GM23338 (cell line): Measurements from ENCODE around the gene GPR139. TPM values are rescaled to one million over a fixed set of nuclear protein-coding genes. Genes with fewer than 3 reads are reported as not detected.

Experiments used
- ATAC-seq: fragments of 200-7000 bp; cut with Tn5 transposase; 3 replicates; pipeline ENCODE4 v1.9.1; 2020
- DNase-seq: peaks from one replicate; pipeline ENCODE4 v3.0.0-alpha.2; 2015; ENCODE audit warnings: low spot score
- H2AFZ ChIP-seq: fragments of 200-600 bp; sonication (generic); 2 replicates; pipeline ENCODE4 v1.8.0; 2016; ENCODE audit warnings: antibody characterized with exemption, mild to moderate bottlenecking, moderate library complexity
- H3F3A ChIP-seq: fragments of 200-600 bp; sonication (generic); replicated peaks from 2 replicates; pipeline ENCODE4 v1.8.0; 2017; ENCODE audit warnings: antibody characterized with exemption, mixed run types, low read depth
- H3K27ac ChIP-seq: fragments of 200-600 bp; sonication (generic); 2 replicates; pipeline ENCODE4 v1.6.1; 2016; ENCODE audit warnings: low read depth
- H3K27me3 ChIP-seq: fragments of 200-600 bp; sonication (generic); 2 replicates; pipeline ENCODE4 v1.8.0; 2016; ENCODE audit warnings: mild to moderate bottlenecking, mixed run types, moderate library complexity; ENCODE audit not compliant: insufficient read depth
- H3K36me3 ChIP-seq: fragments of 200-600 bp; sonication (generic); 2 replicates; pipeline ENCODE4 v1.8.0; 2016; ENCODE audit warnings: mild to moderate bottlenecking; ENCODE audit not compliant: insufficient read depth
- H3K4me1 ChIP-seq: fragments of 200-600 bp; sonication (generic); 2 replicates; pipeline ENCODE4 v1.8.0; 2016; ENCODE audit warnings: mild to moderate bottlenecking, moderate library complexity; ENCODE audit not compliant: insufficient read depth
- H3K4me2 ChIP-seq: fragments of 200-600 bp; sonication (generic); 2 replicates; pipeline ENCODE4 v1.7.1; 2017; ENCODE audit warnings: mixed run types
- H3K4me3 ChIP-seq: fragments of 200-600 bp; sonication (generic); 2 replicates; pipeline ENCODE4 v1.6.1; 2016; ENCODE audit warnings: mixed run types
- H3K79me2 ChIP-seq: fragments of 200-600 bp; sonication (generic); replicated peaks from 2 replicates; pipeline ENCODE4 v1.8.0; 2017; ENCODE audit warnings: mild to moderate bottlenecking; ENCODE audit not compliant: insufficient read depth
- H3K9me2 ChIP-seq: fragments of 200-600 bp; sonication (generic); 2 replicates; pipeline ENCODE4 v1.8.0; 2017; ENCODE audit not compliant: insufficient read depth
- H4K20me1 ChIP-seq: fragments of 200-600 bp; sonication (generic); replicated peaks from 2 replicates; pipeline ENCODE4 v1.8.0; 2017; ENCODE audit warnings: mild to moderate bottlenecking; ENCODE audit not compliant: insufficient read depth
- H3K27ac Mint-ChIP-seq: 2 replicates; pipeline ENCODE4 v1.8.0; 2020; ENCODE audit warnings: inconsistent platforms, mild to moderate bottlenecking, moderate library complexity, mixed read lengths
- H3K27me3 Mint-ChIP-seq: 3 replicates; pipeline ENCODE4 v1.8.0; 2022; ENCODE audit warnings: low read depth, mild to moderate bottlenecking, moderate library complexity, mixed read lengths, inconsistent platforms; ENCODE audit not compliant: insufficient read depth, poor library complexity
- H3K36me3 Mint-ChIP-seq: 3 replicates; pipeline ENCODE4 v1.8.0; 2021; ENCODE audit warnings: low read depth, mild to moderate bottlenecking, inconsistent platforms, moderate library complexity, mixed read lengths
- H3K4me1 Mint-ChIP-seq: 3 replicates; pipeline ENCODE4 v1.8.0; 2020; ENCODE audit warnings: mild to moderate bottlenecking, inconsistent platforms, mixed read lengths
- H3K4me3 Mint-ChIP-seq: 3 replicates; pipeline ENCODE4 v1.8.0; 2021; ENCODE audit warnings: moderate library complexity, mild to moderate bottlenecking, inconsistent platforms, mixed read lengths
- H3K9me3 Mint-ChIP-seq: 3 replicates; pipeline ENCODE4 v1.8.0; 2020; ENCODE audit warnings: moderate library complexity, mild to moderate bottlenecking, inconsistent platforms, mixed read lengths
- CREB1 ChIP-seq: fragments of 250-450 bp; sonication (Bioruptor Pico); IDR thresholded peaks from 2 replicates; pipeline ENCODE4 v1.5.0; 2020; ENCODE audit warnings: low read depth, mild to moderate bottlenecking, moderate library complexity
- CTCF ChIP-seq, 2 experiments: fragments of 200-600 bp in 1 of 2; sonication (generic) in 1 of 2; conservative IDR thresholded peaks; 2 replicates each; pipeline versions ENCODE4 v1.5.1 to v1.6.1; 2016 to 2017; ENCODE audit warnings: antibody characterized with exemption in 2 of 2, low read depth in 2 of 2, mild to moderate bottlenecking in 2 of 2, moderate library complexity in 1 of 2
- ETS1 ChIP-seq: IDR thresholded peaks from 2 replicates; pipeline ENCODE4 v1.6.1; 2016; ENCODE audit warnings: antibody characterized with exemption
- EZH2 ChIP-seq: fragments of 200-600 bp; sonication (generic); IDR thresholded peaks from one replicate; pipeline ENCODE4 v1.8.0; 2017; ENCODE audit warnings: antibody characterized with exemption, mild to moderate bottlenecking, low read depth; ENCODE audit not compliant: unreplicated experiment
- EZH2phosphoT487 ChIP-seq: fragments of 200-600 bp; sonication (generic); IDR thresholded peaks from one replicate; pipeline ENCODE4 v1.8.1; 2018; ENCODE audit warnings: antibody characterized with exemption; ENCODE audit not compliant: unreplicated experiment
- JUNB ChIP-seq: IDR thresholded peaks from one replicate; pipeline ENCODE4 v1.6.1; 2016; ENCODE audit warnings: antibody characterized with exemption; ENCODE audit not compliant: unreplicated experiment
- NANOG ChIP-seq: IDR thresholded peaks from 2 replicates; pipeline ENCODE4 v1.6.1; 2016; ENCODE audit warnings: antibody characterized with exemption, borderline replicate concordance
- POLR2AphosphoS5 ChIP-seq: IDR thresholded peaks from 2 replicates; pipeline ENCODE4 v1.6.1; 2016; ENCODE audit warnings: antibody characterized with exemption, low read depth
- REST ChIP-seq: IDR thresholded peaks from one replicate; pipeline ENCODE4 v1.6.1; 2018; ENCODE audit warnings: antibody characterized with exemption; ENCODE audit not compliant: unreplicated experiment
- STAT1 ChIP-seq: IDR thresholded peaks from one replicate; pipeline ENCODE4 v1.6.1; 2016; ENCODE audit warnings: antibody characterized with exemption; ENCODE audit not compliant: unreplicated experiment
- ZNF114 ChIP-seq: fragments of 250-450 bp; sonication (Bioruptor Pico); IDR thresholded peaks from 2 replicates; pipeline ENCODE4 v1.5.0; 2020; ENCODE audit warnings: mild to moderate bottlenecking, moderate library complexity
- ZNF331 ChIP-seq: fragments of 250-450 bp; sonication (Bioruptor Pico); IDR thresholded peaks from 2 replicates; pipeline ENCODE4 v1.5.0; 2020; ENCODE audit warnings: low read depth, mild to moderate bottlenecking, moderate library complexity
- ZNF462 ChIP-seq: fragments of 250-450 bp; sonication (Bioruptor Pico); IDR thresholded peaks from 2 replicates; pipeline ENCODE4 v1.5.0; 2020; ENCODE audit warnings: mild to moderate bottlenecking, moderate library complexity
- polyA plus RNA-seq: library from polyadenylated mRNA; unstranded; fragments of >200 nt; fragmentation: Nextera tagmentation; extraction: Ambion mirVana; gene quantifications from 2 replicates; pipeline ENCODE4 v1.2.1, GENCODE V29; 2016
- total RNA-seq: library from RNA; depleted of rRNA; stranded (reverse); fragments of >200 nt; shearing (Covaris generic); gene quantifications from 2 replicates; pipeline ENCODE4 v1.2.3, GENCODE V29; 2014

GPR139 gene
- total and polyA plus RNA-seq, 2 experiments from 2014 or later: 0.66 to 2.3 TPM

- H3K4me1 ChIP-seq: 0 out of 2 replicates have a peak, but pooled peaks cover 4% of the 10 kb centered on the region
- Mint-ChIP-seq H3K9me3 (no peaks in the 10 kb centered on the region; the same call in 2 of the 3 replicates), H3K27me3 (peaks cover 10% of the 10 kb centered on the region), H3K4me1 (peaks cover 10% of the 10 kb centered on the region), H3K36me3 (no peaks in the 10 kb centered on the region), H3K4me3 (no peak overlapping the region), H3K27ac (no peak overlapping the region; the same call in 1 of the 2 replicates)
- no peak for TF ChIP-seq ZNF331
- TF ChIP-seq NANOG: no peak
- TF ChIP-seq CREB1 (CRISPR knock-in tag): no peak
- TF ChIP-seq EZH2phosphoT487: no peak
- TF ChIP-seq STAT1: no peak
- TF ChIP-seq REST: no peak
- TF ChIP-seq EZH2: no peak
- no peak for TF ChIP-seq ETS1
- TF ChIP-seq JUNB: no peak
- no peak for TF ChIP-seq CTCF (conservative IDR thresholded peaks at IDR 0.05; ENCODE audit: low read depth in 2 of 2)
- no peak for TF ChIP-seq POLR2AphosphoS5
- no peak for TF ChIP-seq ZNF462 (CRISPR knock-in tag)
- no peak for TF ChIP-seq ZNF114 (CRISPR knock-in tag)
- H3K4me3 ChIP-seq: no peak overlapping the region
- H3K27me3 ChIP-seq: no peaks in the 10 kb centered on the region
- no peaks in the 10 kb centered on the region for H4K20me1 ChIP-seq
- H3K36me3 ChIP-seq: no peaks in the 10 kb centered on the region
- H3K27ac ChIP-seq: no peak overlapping the region
- ATAC-seq: no peak
- H3K9me2 ChIP-seq: no peaks in the 10 kb centered on the region
- no peaks in the 10 kb centered on the region for H3F3A ChIP-seq
- H3K4me2 ChIP-seq: no peak overlapping the region
- H3K79me2 ChIP-seq: no peaks in the 10 kb centered on the region
- DNase-seq: no peak
- H2AFZ ChIP-seq: no peak overlapping the region
Observed at GRCh38 chr16:20051147-20051546, 22.5 kb downstream of the GPR139 start.
